HG03342 (cell line): Measurements from ENCODE around the gene PTPRM.

Experiments used
- ATAC-seq: cut with Tn5 transposase; IDR thresholded peaks from one replicate; pipeline ENCODE4 v1.9.1; 2021; ENCODE audit warnings: mild to moderate bottlenecking, moderate library complexity; ENCODE audit not compliant: unreplicated experiment

Gene PTPRM

GRCh38 chr18:8367217-8367988 is 800.3 kb downstream of the PTPRM start:
- ATAC-seq = no peak

GRCh38 chr18:8368512-8369217 is 801.5 kb downstream of the PTPRM start:
- no peak for ATAC-seq

GRCh38 chr18:8373486-8373885 is 806.4 kb downstream of the PTPRM start:
- no peak for ATAC-seq

GRCh38 chr18:8374676-8375075 is 807.6 kb downstream of the PTPRM start:
- ATAC-seq = no peak

- no peak for ATAC-seq
These were observed 808.1 kb downstream of the PTPRM start for GRCh38 chr18:8375249-8375648.

GRCh38 chr18:8376113-8376512 is 809.0 kb downstream of the PTPRM start:
- ATAC-seq = no peak

- no peak for ATAC-seq
These were observed 812.2 kb downstream of the PTPRM start for GRCh38 chr18:8379187-8379941.

- no peak for ATAC-seq
These were observed 812.9 kb downstream of the PTPRM start for GRCh38 chr18:8380006-8380405.

- ATAC-seq = no peak
These were observed 813.8 kb downstream of the PTPRM start for GRCh38 chr18:8380926-8381325.

- no peak for ATAC-seq
These were observed 814.8 kb downstream of the PTPRM start for GRCh38 chr18:8381821-8382459.

GRCh38 chr18:8385400-8385799 is 818.3 kb downstream of the PTPRM start:
- no peak for ATAC-seq

- no peak for ATAC-seq
These were observed 819.7 kb downstream of the PTPRM start for GRCh38 chr18:8386669-8387380.

GRCh38 chr18:8389391-8390340 is 822.5 kb downstream of the PTPRM start:
- no peak for ATAC-seq

GRCh38 chr18:8391068-8391467 is 824.0 kb downstream of the PTPRM start:
- ATAC-seq = no peak

GRCh38 chr18:8396254-8396653 is 829.1 kb downstream of the PTPRM start:
- no peak for ATAC-seq

- no peak for ATAC-seq
These were observed 829.9 kb downstream of the PTPRM start for GRCh38 chr18:8397034-8397433.

GRCh38 chr18:8399138-8399537 is 832.0 kb downstream of the PTPRM start:
- no peak for ATAC-seq

- no peak for ATAC-seq
These were observed 833.2 kb downstream of the PTPRM start for GRCh38 chr18:8400193-8400752.

GRCh38 chr18:8400825-8401224 is 833.7 kb downstream of the PTPRM start:
- ATAC-seq = no peak
